Fibroblast of skin of scalp (primary cell): ENCODE data around the gene SLIT3.

Experiments used
- DNase-seq: peaks from one replicate; pipeline ENCODE4 v3.0.0-alpha.2; 2013

Gene SLIT3

DNA sequence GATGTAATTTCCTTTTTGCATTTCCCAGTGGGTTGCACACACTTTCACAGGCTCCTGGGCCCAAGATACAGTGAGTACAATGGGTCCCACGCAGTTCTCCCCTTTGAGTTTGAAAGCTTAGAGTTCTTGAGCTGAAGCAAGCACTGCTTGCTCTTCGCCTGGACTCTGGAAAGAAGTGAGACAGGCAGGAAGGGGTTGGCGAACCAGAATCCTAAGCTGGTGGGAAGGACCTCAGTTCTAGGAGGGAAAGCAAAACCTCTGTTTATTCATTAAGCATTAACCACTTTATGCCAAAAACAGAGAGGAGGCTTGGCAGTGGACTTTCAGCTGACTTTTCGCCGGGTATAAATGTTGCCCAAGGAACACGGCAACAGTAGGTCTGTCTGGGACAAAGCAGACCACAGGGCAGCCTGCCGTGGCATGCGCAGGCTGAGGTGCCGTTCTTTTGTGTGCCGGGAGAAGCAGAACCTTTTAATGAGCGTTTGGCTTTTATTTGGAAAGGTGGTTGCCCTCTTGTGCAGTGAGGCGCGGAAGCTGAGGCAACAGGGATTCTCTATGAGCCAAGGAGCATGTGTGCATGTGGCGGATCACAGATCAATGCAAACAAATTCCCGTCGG lies 481.8 kb downstream of the SLIT3 start:
- DNase-seq = no peak

GRCh38 chr5:168818558-168818957 lies 482.4 kb downstream of the SLIT3 start:
- DNase-seq = no peak

DNA sequence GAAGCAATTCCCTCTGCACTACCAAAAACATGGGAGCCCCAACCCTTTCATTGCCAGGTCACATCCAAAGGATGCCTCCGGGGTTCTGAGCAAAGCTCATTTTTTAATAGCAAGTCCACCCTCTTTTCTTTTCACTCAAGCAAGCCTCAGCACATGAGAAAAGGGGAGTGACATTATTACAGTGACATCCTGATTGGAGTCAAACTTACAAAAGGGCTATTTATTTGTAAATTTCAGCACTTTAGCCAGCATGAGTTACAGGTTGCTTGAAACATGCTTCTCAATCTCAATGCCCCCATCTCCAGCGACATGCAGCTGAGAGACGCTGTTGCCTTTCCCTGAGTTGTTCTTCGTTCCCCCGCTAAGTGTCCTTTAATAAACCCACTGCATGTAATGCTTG lies 483.3 kb downstream of the SLIT3 start:
- DNase-seq = no peak

- DNase-seq = no peak
These were observed 484.3 kb downstream of the SLIT3 start for GRCh38 chr5:168816661-168817060.

GRCh38 chr5:168813184-168813968 lies 487.6 kb downstream of the SLIT3 start:
- no peak for DNase-seq

GRCh38 chr5:168810641-168811040 lies 490.3 kb downstream of the SLIT3 start:
- no peak for DNase-seq

- no peak for DNase-seq
These were observed 491.7 kb downstream of the SLIT3 start for GRCh38 chr5:168809218-168809617.

GRCh38 chr5:168808051-168808616 lies 492.8 kb downstream of the SLIT3 start:
- peak; percentile 44 for DNase-seq

DNA sequence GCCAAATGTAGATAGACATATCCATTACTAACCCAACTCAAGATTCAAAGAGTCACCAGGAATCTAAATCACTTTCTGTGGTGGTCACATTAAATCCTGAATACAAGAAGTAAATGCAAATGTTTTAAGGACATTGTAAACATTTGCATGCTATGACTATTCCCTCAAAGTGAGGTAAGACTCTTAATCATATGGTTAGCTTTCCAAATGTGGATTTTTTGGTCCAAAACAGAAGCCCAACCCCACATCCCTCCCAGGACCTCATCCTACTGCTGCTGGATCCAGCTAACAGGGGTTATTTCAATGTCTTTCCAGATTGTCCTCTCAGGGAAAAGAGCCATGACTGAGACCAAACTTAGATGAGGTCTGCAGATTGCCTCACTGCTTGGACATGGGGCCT lies 493.7 kb downstream of the SLIT3 start:
- DNase-seq = peak; percentile 38

DNA sequence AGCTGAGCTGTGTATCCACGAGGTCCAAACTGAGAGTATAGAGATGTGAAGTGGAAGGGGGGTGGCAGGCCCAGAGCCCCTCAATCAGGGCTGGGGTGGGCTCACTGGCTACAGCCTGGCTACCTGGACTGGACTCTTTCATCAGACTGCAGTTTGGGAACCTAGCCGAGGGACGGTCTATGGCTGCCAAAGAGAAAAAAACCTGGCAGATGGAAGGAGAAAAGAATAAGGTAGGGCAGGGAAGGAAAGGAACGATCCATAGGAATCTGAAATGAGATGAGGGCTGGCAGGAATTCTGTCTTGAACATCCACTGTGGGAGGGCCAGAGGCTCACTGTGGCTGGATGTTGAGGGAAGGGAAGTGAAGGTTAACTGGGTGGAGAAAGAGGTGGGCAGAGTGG lies 497.4 kb downstream of the SLIT3 start:
- DNase-seq = no peak

GRCh38 chr5:168802337-168802736 lies 498.6 kb downstream of the SLIT3 start:
- DNase-seq = no peak

- DNase-seq = peak; percentile 89
These were observed 499.4 kb downstream of the SLIT3 start for GRCh38 chr5:168801567-168801966.

- peak; percentile 63 for DNase-seq
These were observed 500.2 kb downstream of the SLIT3 start for GRCh38 chr5:168800701-168801100.

- DNase-seq = no peak
These were observed 502.6 kb downstream of the SLIT3 start for GRCh38 chr5:168798065-168799023.

GRCh38 chr5:168796593-168797580 lies 504.1 kb downstream of the SLIT3 start:
- no peak for DNase-seq

DNA sequence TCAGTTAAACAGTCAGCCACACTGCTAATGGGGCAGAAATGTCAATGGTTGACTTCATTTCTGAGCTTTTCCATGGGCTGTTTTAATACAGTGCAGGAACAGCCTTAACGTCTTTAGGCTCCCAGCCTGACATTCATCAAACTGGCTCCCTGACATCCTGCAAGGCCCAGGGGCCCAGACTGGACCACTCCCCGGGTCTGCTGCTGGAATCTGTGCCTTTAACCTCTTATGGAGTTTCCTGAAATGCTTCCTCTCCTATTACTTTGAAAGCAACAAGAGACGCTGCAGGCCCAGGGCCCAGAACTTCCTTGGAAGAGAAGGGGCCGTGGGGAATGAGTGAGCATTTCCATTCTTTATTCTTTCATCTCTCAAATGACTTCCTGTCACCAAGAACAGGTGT lies 504.9 kb downstream of the SLIT3 start:
- DNase-seq = no peak

GRCh38 chr5:168793841-168794837 lies 506.8 kb downstream of the SLIT3 start:
- DNase-seq = peak; percentile 85

GRCh38 chr5:168792678-168793077 lies 508.3 kb downstream of the SLIT3 start:
- DNase-seq = no peak

GRCh38 chr5:168790671-168791250 lies 510.2 kb downstream of the SLIT3 start:
- DNase-seq = no peak
